Mesodermal cell (in vitro differentiated cells): ENCODE data around the gene ACP7.

ENCODE experiments used
- H3K27ac ChIP-seq: 2 replicates; pipeline ENCODE4 v1.7.0; 2013; ENCODE audit warnings: mild to moderate bottlenecking, low read depth, low read length, moderate library complexity; ENCODE audit not compliant: severe bottlenecking
- H3K36me3 ChIP-seq: 2 replicates; pipeline ENCODE4 v1.7.1; 2013; ENCODE audit warnings: mild to moderate bottlenecking, low read length, moderate library complexity; ENCODE audit not compliant: control insufficient read depth, insufficient read depth
- H3K4me1 ChIP-seq: one replicate; pipeline ENCODE4 v1.7.1; 2013; ENCODE audit warnings: mild to moderate bottlenecking, low read length; ENCODE audit not compliant: insufficient read depth, control insufficient read depth, poor library complexity, severe bottlenecking
- H3K4me3 ChIP-seq: 2 replicates; pipeline ENCODE4 v1.7.0; 2013; ENCODE audit warnings: low read length, control low read depth, mild to moderate bottlenecking; ENCODE audit not compliant: insufficient read depth, poor library complexity, severe bottlenecking; ENCODE audit errors: extremely low read depth
- H3K9me3 ChIP-seq: 2 replicates; pipeline ENCODE4 v1.7.1; 2013; ENCODE audit warnings: mild to moderate bottlenecking, low read length, moderate library complexity; ENCODE audit not compliant: control insufficient read depth
- WGBS, 2 experiments: methylation state at CpG; one replicate each; pipeline ENCODE4 v1.1.5; 2013; ENCODE audit warnings: missing lambda C conversion rate in 2 of 2; ENCODE audit not compliant: insufficient coverage in 2 of 2; 5-methylcytosine and 5-hydroxymethylcytosine counted together

Gene ACP7

DNA sequence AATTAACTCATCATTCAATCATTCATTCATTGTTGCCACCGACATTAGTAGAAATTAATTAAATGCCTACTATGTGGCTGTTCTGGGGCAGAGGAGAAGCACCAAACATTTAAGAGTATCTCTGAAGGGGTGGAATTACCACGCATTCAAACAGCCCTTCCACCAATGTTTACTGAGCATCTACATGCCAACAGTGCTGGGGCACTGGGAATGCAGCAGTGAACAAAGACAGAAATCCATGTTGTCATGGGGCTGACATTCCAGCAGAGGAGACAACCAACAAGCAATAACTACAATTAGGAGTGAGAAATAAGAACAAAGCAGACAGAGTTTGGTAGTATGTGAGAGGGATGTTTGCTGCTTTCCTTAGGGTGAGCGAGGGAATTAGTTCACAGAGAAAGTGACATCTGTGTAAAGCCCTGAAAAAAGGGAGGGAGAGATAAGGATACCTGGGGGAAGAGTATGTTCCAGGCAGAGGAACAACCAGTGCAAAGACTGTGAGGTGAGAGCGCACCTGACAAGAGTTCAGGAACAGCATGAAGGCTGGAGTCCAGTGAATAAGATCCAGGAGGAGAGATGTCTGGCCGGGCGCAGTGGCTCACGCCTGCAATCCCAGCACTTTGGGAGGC lies 40.1 kb downstream of the ACP7 start:
- WGBS, 2 experiments: 91 to 92% methylated on average over 5 of the region's 7 CpGs
- Histone ChIP-seq H3K4me3 (no peak overlapping the region), H3K9me3 (no peaks in the 10 kb centered on the region), H3K4me1 (peaks cover 17% of the 10 kb centered on the region), H3K36me3 (no peaks in the 10 kb centered on the region), H3K27ac (peak overlapping the region; percentile 36)

DNA sequence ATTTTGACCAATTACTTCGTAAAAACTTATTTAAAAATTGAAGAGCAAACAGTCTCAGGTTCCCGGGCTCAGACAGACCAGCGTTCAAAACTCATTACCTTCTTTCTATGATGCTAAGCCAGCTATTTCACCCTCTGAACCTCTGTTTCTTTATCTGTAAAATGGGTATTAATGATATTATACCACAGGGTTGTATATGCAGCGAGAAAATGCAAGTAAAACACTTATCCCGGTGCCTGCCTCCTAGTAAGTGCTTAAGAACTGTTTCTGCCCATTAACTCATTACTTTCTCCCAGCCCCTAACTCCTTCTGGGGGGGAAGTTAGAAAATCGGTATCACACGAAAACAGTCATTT lies 41.0 kb downstream of the ACP7 start:
- H3K27ac ChIP-seq: peak overlapping the region; percentile 8
- no CpG with 5 or more reads among the region's 7 CpGs for WGBS, 2 experiments
- H3K4me3 ChIP-seq: peak overlapping the region; percentile 76
- H3K4me1 ChIP-seq: peaks cover 17% of the 10 kb centered on the region
- H3K9me3 ChIP-seq: no peaks in the 10 kb centered on the region
- H3K36me3 ChIP-seq: no peaks in the 10 kb centered on the region

- no peaks in the 10 kb centered on the region for H3K36me3 ChIP-seq
- H3K4me3 ChIP-seq: peak within 1 kb of the TSS; percentile 76
- WGBS, 2 experiments: 1% methylated on average over 46 to 53 of the region's 64 CpGs
- peak within 1 kb of the TSS; percentile 78 for H3K27ac ChIP-seq
- H3K9me3 ChIP-seq: no peaks in the 10 kb centered on the region
- H3K4me1 ChIP-seq: peaks cover 20% of the 10 kb centered on the region
Measured at GRCh38 chr19:39125554-39126311, 41.6 kb downstream of the ACP7 start, which contains the start of gene PAK4. Gene PAK4 (plus strand): TSS chr19:39125786. CDS start chr19:39169554, 43,768 bp downstream.

GRCh38 chr19:39126312-39127187 lies 42.4 kb downstream of the ACP7 start:
- Histone ChIP-seq H3K4me1 (peaks cover 28% of the 10 kb centered on the region), H3K36me3 (no peaks in the 10 kb centered on the region), H3K27ac (peak overlapping the region; percentile 59), H3K9me3 (no peaks in the 10 kb centered on the region), H3K4me3 (peak overlapping the region; percentile 76)
- WGBS, 2 experiments: 39 to 42% methylated on average over 14 to 17 of the region's 27 CpGs

- Histone ChIP-seq H3K4me1 (peaks cover 42% of the 10 kb centered on the region), H3K36me3 (no peaks in the 10 kb centered on the region), H3K27ac (no peak overlapping the region), H3K9me3 (no peaks in the 10 kb centered on the region), H3K4me3 (no peak overlapping the region)
- WGBS, 2 experiments: 76 to 95% methylated on average over 5 to 6 of the region's 9 CpGs
Measured at GRCh38 chr19:39127812-39128515, 43.8 kb downstream of the ACP7 start.

- no peaks in the 10 kb centered on the region for H3K9me3 ChIP-seq
- peaks cover under 1% of the 10 kb centered on the region for H3K36me3 ChIP-seq
- no peak overlapping the region for H3K4me3 ChIP-seq
- peaks cover 49% of the 10 kb centered on the region for H3K4me1 ChIP-seq
- WGBS, 2 experiments: 82 to 88% methylated on average over 3 to 6 of the region's 6 CpGs
- no peak overlapping the region for H3K27ac ChIP-seq
Measured at GRCh38 chr19:39128516-39129079, 44.4 kb downstream of the ACP7 start.

DNA sequence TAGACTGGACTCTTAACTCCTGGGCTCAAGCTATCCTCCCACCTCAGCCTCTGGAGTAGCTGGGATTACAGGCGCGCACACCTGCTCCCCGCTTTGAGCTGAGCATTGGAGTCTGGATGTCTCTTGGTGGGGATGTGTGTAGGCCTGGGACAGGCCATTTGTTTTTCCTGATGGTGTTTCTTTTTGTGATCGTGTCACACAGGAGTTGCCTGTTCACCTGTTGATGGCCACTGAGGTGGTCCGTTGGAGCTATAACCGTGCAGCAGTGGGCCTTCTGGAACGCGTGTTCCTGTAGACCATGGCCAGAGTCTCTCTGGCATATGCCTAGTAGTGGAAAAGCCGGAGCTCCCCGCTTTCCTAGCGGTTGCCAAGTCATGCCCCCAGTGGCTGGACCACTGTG lies 44.9 kb downstream of the ACP7 start:
- whole genome bisulfite sequencing, 2 experiments: 93 to 96% methylated on average over 8 to 11 of the region's 11 CpGs
- Histone ChIP-seq H3K4me1 (peaks cover 49% of the 10 kb centered on the region), H3K4me3 (no peak overlapping the region)

DNA sequence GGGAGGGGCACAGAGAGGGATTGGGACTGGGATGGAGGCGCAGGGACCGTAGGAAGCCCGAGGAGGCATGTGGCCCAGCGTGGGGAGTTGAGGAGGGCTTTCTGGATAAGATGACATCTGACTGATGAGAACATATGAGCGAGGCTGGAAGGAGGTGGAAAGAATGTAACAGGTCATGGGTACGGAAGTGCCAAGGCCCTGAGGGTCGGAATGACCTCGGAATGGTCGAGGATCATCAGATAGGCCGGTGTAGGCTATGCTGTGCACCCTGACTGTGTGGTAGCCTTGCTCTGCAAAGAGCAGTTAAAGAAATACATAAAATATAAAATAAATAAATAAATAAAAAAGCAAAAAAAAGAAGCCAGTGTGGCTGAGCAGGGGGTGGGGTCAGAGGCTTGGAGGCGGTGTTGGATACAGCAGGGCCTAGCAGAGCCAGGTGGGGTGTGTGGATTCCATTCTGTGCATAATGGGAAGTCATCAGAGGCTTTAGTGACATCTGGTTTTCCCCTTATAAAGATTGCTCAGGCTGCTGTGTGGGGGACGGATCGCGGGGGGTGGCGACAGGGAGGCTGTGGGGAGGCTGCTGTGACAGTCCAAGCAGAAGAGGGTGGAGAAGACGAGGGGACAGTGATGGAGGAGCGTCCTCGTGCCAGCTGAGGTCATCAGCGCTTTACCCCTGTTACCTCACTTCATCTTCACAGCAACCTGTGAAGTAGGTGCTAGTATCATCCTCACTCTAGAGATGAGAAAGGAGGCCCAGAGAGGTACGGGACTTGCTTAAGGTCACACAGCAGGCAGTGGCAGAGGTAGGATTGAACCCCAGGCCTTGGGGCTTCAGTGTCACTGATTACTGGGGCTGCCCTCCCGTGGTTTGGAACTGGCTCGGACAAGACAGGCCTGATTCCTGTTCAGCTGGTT lies 46.4 kb downstream of the ACP7 start:
- WGBS, 2 experiments: 88 to 90% methylated on average over 15 to 19 of the region's 22 CpGs
- peaks cover 47% of the 10 kb centered on the region for H3K4me1 ChIP-seq
- no peak overlapping the region for H3K27ac ChIP-seq
- peaks cover 5% of the 10 kb centered on the region for H3K36me3 ChIP-seq
- no peaks in the 10 kb centered on the region for H3K9me3 ChIP-seq
- no peak overlapping the region for H3K4me3 ChIP-seq

More for the DNA sequence above, 44.9 kb downstream of the ACP7 start:
- no peak overlapping the region for H3K27ac ChIP-seq
- H3K36me3 ChIP-seq: peaks cover 3% of the 10 kb centered on the region
- no peaks in the 10 kb centered on the region for H3K9me3 ChIP-seq

DNA sequence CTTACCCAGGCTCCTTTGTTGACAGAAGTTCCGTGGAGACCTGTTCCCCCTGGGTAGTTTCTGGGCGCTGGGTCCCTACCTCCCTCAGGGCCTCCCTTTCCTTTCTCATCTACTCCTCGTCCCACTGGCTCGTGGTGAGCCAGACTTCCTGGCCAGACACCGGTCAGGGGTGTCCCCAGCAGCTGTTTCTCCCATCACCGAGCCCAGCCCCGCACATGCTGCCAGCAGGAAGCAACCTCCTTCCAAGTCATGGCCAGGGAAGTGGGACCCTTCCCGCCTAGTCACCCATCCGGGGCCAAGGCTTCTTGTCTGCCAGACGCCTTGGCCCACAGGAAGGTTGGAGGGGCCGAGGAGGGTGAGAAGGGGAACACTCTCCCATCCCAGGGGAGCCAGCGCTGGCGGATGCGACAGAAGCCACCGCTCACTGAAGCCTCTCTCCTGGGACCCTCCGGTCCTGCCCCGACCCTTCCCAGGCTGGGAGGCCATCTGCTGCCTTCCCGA lies 47.1 kb downstream of the ACP7 start:
- Histone ChIP-seq H3K36me3 (peaks cover 7% of the 10 kb centered on the region), H3K4me1 (peaks cover 47% of the 10 kb centered on the region), H3K27ac (peak overlapping the region; percentile 10), H3K9me3 (no peaks in the 10 kb centered on the region), H3K4me3 (no peak overlapping the region)
- 76 to 81% methylated on average over 8 to 13 of the region's 18 CpGs for WGBS, 2 experiments
